ENCODE data around the gene RARRES2. TPM values are rescaled to one million over a fixed set of nuclear protein-coding genes. Genes with fewer than 3 reads are reported as not detected.

The RARRES2 gene
- total and polyA plus RNA-seq, 2 of the 13 experiments (the other 11 are each of a cell fraction or from before 2014, with no cell fraction given) = 134 to 172 TPM

DNA sequence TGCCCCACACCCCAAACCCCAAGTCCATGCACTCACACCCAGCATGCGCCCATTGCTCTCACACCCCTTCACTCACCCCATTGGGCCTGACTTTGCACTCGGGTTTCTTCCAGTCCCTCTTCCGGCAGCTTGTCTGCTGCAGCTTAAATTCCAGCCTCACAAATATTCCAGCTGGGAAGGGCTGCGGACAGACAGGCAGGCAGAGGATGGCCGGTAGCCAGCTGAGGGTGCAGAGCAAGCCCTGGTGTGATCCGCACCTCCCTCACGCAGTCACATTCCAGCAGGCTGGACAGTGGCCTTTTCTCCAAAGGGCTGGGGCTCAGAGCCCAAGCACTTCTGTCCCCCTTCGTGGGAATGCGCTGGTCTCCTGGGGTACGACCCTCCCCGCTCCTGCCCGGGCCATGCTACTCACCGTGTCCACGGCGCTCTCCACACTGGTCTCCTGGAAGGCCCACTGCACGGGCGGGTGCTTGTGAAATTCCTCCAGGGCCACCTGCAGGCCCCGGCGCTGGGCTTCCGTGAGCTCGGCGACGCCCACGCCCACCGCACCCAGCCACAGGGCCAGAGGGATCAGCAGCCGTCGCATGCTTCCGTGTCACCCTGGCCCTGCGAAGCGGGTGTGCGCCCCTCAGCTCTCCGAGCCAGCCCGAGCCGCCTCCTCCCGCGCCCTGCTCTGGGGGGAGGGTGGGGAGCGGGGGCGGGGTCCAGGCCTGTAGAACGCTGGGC lies 1.2 kb downstream of the RARRES2 start (continued):
- TF ChIP-seq, protein P1, sequence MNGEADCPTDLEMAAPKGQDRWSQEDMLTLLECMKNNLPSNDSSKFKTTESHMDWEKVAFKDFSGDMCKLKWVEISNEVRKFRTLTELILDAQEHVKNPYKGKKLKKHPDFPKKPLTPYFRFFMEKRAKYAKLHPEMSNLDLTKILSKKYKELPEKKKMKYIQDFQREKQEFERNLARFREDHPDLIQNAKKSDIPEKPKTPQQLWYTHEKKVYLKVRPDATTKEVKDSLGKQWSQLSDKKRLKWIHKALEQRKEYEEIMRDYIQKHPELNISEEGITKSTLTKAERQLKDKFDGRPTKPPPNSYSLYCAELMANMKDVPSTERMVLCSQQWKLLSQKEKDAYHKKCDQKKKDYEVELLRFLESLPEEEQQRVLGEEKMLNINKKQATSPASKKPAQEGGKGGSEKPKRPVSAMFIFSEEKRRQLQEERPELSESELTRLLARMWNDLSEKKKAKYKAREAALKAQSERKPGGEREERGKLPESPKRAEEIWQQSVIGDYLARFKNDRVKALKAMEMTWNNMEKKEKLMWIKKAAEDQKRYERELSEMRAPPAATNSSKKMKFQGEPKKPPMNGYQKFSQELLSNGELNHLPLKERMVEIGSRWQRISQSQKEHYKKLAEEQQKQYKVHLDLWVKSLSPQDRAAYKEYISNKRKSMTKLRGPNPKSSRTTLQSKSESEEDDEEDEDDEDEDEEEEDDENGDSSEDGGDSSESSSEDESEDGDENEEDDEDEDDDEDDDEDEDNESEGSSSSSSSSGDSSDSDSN (CRISPR knock-in tag; IDR thresholded peaks at IDR 0.05) = peak; percentile 68
- TF ChIP-seq MXD4 (CRISPR knock-in tag; IDR thresholded peaks at IDR 0.05) = no peak
- no peak for TF ChIP-seq HNF4A (CRISPR knock-in tag; IDR thresholded peaks at IDR 0.05)
- TF ChIP-seq STAT5B (CRISPR knock-in tag; IDR thresholded peaks at IDR 0.05) = no peak
- peak; percentile 70 for TF ChIP-seq ZBTB7B (CRISPR knock-in tag; IDR thresholded peaks at IDR 0.05)
- no peak for TF ChIP-seq ARNT (IDR thresholded peaks at IDR 0.05)
- TF ChIP-seq KDM5B (CRISPR knock-in tag; IDR thresholded peaks at IDR 0.05; ENCODE audit: borderline replicate concordance) = peak; percentile 63; the same call in 1 of the 2 replicates
- no peak for TF ChIP-seq SOX13 (IDR thresholded peaks at IDR 0.05)
- TF ChIP-seq SOX13 (CRISPR knock-in tag; conservative IDR thresholded peaks at IDR 0.05 in 1 of 2, IDR thresholded peaks at IDR 0.05 in 1 of 2) = no peak
- TF ChIP-seq ZMAT3 (CRISPR knock-in tag; conservative IDR thresholded peaks at IDR 0.05) = no peak
- TF ChIP-seq, protein P2, sequence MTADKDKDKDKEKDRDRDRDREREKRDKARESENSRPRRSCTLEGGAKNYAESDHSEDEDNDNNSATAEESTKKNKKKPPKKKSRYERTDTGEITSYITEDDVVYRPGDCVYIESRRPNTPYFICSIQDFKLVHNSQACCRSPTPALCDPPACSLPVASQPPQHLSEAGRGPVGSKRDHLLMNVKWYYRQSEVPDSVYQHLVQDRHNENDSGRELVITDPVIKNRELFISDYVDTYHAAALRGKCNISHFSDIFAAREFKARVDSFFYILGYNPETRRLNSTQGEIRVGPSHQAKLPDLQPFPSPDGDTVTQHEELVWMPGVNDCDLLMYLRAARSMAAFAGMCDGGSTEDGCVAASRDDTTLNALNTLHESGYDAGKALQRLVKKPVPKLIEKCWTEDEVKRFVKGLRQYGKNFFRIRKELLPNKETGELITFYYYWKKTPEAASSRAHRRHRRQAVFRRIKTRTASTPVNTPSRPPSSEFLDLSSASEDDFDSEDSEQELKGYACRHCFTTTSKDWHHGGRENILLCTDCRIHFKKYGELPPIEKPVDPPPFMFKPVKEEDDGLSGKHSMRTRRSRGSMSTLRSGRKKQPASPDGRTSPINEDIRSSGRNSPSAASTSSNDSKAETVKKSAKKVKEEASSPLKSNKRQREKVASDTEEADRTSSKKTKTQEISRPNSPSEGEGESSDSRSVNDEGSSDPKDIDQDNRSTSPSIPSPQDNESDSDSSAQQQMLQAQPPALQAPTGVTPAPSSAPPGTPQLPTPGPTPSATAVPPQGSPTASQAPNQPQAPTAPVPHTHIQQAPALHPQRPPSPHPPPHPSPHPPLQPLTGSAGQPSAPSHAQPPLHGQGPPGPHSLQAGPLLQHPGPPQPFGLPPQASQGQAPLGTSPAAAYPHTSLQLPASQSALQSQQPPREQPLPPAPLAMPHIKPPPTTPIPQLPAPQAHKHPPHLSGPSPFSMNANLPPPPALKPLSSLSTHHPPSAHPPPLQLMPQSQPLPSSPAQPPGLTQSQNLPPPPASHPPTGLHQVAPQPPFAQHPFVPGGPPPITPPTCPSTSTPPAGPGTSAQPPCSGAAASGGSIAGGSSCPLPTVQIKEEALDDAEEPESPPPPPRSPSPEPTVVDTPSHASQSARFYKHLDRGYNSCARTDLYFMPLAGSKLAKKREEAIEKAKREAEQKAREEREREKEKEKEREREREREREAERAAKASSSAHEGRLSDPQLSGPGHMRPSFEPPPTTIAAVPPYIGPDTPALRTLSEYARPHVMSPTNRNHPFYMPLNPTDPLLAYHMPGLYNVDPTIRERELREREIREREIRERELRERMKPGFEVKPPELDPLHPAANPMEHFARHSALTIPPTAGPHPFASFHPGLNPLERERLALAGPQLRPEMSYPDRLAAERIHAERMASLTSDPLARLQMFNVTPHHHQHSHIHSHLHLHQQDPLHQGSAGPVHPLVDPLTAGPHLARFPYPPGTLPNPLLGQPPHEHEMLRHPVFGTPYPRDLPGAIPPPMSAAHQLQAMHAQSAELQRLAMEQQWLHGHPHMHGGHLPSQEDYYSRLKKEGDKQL (CRISPR knock-in tag; IDR thresholded peaks at IDR 0.05; ENCODE audit: low read depth) = no peak
- TF ChIP-seq, protein P3, sequence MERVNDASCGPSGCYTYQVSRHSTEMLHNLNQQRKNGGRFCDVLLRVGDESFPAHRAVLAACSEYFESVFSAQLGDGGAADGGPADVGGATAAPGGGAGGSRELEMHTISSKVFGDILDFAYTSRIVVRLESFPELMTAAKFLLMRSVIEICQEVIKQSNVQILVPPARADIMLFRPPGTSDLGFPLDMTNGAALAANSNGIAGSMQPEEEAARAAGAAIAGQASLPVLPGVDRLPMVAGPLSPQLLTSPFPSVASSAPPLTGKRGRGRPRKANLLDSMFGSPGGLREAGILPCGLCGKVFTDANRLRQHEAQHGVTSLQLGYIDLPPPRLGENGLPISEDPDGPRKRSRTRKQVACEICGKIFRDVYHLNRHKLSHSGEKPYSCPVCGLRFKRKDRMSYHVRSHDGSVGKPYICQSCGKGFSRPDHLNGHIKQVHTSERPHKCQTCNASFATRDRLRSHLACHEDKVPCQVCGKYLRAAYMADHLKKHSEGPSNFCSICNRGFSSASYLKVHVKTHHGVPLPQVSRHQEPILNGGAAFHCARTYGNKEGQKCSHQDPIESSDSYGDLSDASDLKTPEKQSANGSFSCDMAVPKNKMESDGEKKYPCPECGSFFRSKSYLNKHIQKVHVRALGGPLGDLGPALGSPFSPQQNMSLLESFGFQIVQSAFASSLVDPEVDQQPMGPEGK (CRISPR knock-in tag; IDR thresholded peaks at IDR 0.05) = peak; percentile 40; the same call in 1 of the 2 replicates
- TF ChIP-seq, protein P4, sequence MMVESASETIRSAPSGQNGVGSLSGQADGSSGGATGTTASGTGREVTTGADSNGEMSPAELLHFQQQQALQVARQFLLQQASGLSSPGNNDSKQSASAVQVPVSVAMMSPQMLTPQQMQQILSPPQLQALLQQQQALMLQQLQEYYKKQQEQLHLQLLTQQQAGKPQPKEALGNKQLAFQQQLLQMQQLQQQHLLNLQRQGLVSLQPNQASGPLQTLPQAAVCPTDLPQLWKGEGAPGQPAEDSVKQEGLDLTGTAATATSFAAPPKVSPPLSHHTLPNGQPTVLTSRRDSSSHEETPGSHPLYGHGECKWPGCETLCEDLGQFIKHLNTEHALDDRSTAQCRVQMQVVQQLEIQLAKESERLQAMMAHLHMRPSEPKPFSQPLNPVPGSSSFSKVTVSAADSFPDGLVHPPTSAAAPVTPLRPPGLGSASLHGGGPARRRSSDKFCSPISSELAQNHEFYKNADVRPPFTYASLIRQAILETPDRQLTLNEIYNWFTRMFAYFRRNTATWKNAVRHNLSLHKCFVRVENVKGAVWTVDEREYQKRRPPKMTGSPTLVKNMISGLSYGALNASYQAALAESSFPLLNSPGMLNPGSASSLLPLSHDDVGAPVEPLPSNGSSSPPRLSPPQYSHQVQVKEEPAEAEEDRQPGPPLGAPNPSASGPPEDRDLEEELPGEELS (CRISPR knock-in tag; IDR thresholded peaks at IDR 0.05) = no peak
- no peak for TF ChIP-seq SOX6 (IDR thresholded peaks at IDR 0.05)
- TF ChIP-seq SOX6 (CRISPR knock-in tag; IDR thresholded peaks at IDR 0.05) = no peak
- TF ChIP-seq ZNF850 (CRISPR knock-in tag; conservative IDR thresholded peaks at IDR 0.05) = no peak
- 0 out of 2 replicates have a peak, but pooled peaks have one; percentile 18 for TF ChIP-seq TBX2 (CRISPR knock-in tag; IDR thresholded peaks at IDR 0.05; ENCODE audit: borderline replicate concordance)
- TF ChIP-seq ZNF432 (CRISPR knock-in tag; IDR thresholded peaks at IDR 0.05; ENCODE audit: borderline replicate concordance) = no peak

Measured in HepG2 (cell line).